WERI-Rb-1 (cell line): Measurements from ENCODE around the gene RUSF1.
"Not testable (repeated sequence)": the region's sequence is repeated elsewhere in the genome, so short reads cannot be mapped to it uniquely, and the experiment has no call there.

Source experiments
- DNase-seq: peaks from one replicate; pipeline ENCODE4 v3.0.0-alpha.2; 2020
- H3K27ac ChIP-seq: fragments of 250-450 bp; sonication (Bioruptor Pico); 2 replicates; pipeline ENCODE4 v1.5.1; 2020; ENCODE audit warnings: mild to moderate bottlenecking, moderate library complexity
- H3K27me3 ChIP-seq: fragments of 250-450 bp; sonication (Bioruptor Pico); 2 replicates; pipeline ENCODE4 v1.5.1; 2021; ENCODE audit warnings: mild to moderate bottlenecking, low read depth, moderate library complexity; ENCODE audit not compliant: insufficient read depth, severe bottlenecking
- H3K36me3 ChIP-seq: fragments of 250-450 bp; sonication (Bioruptor Pico); 2 replicates; pipeline ENCODE4 v1.5.1; 2020; ENCODE audit warnings: mild to moderate bottlenecking, moderate library complexity
- H3K4me3 ChIP-seq: 2 replicates; pipeline ENCODE4 v1.5.1; 2011; ENCODE audit warnings: low read depth, mild to moderate bottlenecking, control low read depth, low read length
- H3K9me3 ChIP-seq: fragments of 250-450 bp; sonication (Bioruptor Pico); 2 replicates; pipeline ENCODE4 v1.5.1; 2021; ENCODE audit warnings: mild to moderate bottlenecking, moderate library complexity; ENCODE audit not compliant: severe bottlenecking
- CTCF ChIP-seq: IDR thresholded peaks from 2 replicates; pipeline ENCODE4 v1.5.1; 2011; ENCODE audit warnings: low read depth, mild to moderate bottlenecking, control low read depth, inconsistent platforms, low read length

The RUSF1 gene

DNA sequence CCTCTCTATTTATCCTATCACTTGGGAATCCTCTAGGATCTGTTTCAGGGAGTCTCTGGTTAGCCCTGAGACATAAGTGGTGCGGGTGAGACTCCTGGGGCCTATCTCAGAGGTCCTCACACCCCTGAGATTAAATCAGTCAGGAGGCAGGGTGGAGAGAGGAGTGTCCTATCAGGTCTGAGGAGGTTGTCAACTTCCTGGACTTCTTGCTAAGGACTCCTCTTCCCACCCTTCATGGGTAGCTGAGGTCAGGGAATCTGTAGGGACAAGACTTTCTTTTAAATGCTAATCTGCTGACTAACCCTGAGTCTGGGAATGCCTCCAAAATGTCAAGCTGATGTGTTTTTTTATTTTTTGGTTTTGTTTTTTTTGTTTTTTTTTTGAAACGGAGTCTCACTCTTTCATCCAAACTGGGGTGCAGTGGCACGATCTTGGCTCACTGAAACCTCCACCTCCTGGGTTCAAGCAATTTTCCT lies 55.5 kb downstream of the RUSF1 start:
- H3K36me3 ChIP-seq = 0 out of 2 replicates have a peak, but pooled peaks cover 3% of the 10 kb centered on the region
- H3K9me3 ChIP-seq = no peaks in the 10 kb centered on the region
- DNase-seq = no peak
- H3K27ac ChIP-seq = no peak overlapping the region
- H3K4me3 ChIP-seq = no peak overlapping the region
- H3K27me3 ChIP-seq = no peaks in the 10 kb centered on the region
- TF ChIP-seq CTCF = no peak

- peak; percentile 95 for DNase-seq
Observed at GRCh38 chr16:31451681-31452351, 56.4 kb downstream of the RUSF1 start.

DNA sequence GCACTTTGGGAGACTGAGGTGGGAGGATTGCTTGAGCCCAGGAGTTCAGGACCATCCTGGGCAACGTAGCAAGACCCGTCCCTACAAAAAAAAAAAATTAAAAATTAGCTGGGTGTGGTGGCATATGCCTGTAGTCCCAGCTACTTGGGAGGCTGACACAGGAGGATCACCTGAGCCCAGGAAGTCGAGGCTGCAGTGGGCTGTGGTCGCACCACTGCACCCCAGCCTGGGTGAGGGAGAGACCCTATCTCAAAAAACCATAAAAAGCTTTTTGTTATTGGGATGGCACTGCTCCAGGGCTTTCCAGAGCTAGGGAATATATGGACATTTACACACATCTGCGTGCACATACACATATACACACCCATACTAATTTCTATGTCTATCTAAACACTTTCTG lies 57.0 kb downstream of the RUSF1 start:
- no peak overlapping the region for H3K4me3 ChIP-seq
- no peaks in the 10 kb centered on the region for H3K9me3 ChIP-seq
- DNase-seq = no peak
- peak overlapping the region; percentile 39 for H3K27ac ChIP-seq
- no peak for TF ChIP-seq CTCF
- H3K36me3 ChIP-seq = no peaks in the 10 kb centered on the region
- H3K27me3 ChIP-seq = no peaks in the 10 kb centered on the region

More at GRCh38 chr16:31451681-31452351, 56.4 kb downstream of the RUSF1 start:
- H3K27ac ChIP-seq = peak overlapping the region; percentile 39
- peak; percentile 71 for TF ChIP-seq CTCF
- H3K36me3 ChIP-seq = no peaks in the 10 kb centered on the region
- no peaks in the 10 kb centered on the region for H3K9me3 ChIP-seq
- no peaks in the 10 kb centered on the region for H3K27me3 ChIP-seq
- H3K4me3 ChIP-seq = no peak overlapping the region

DNA sequence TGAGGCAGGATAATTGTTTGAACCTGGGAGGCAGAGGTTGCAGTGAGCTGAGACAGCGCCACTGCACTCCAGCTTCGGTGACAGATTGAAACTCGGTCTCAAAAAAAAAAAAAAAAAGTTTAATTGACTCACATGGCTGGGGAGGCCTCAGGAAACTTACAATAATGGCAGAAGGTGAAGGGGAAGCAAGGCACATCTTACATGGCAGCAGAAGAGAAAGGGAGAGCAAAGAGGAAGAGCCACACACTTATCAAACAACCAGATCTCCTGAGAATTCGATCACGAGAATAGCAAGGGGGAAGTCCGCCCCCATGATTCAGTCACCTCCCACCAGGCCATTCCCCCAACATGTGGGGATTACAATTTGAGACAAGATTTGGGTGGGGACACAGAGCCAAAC lies 62.3 kb downstream of the RUSF1 start:
- H3K27me3 ChIP-seq, H3K4me3 ChIP-seq, H3K9me3 ChIP-seq, H3K27ac ChIP-seq, H3K36me3 ChIP-seq, DNase-seq: not testable (repeated sequence)

DNA sequence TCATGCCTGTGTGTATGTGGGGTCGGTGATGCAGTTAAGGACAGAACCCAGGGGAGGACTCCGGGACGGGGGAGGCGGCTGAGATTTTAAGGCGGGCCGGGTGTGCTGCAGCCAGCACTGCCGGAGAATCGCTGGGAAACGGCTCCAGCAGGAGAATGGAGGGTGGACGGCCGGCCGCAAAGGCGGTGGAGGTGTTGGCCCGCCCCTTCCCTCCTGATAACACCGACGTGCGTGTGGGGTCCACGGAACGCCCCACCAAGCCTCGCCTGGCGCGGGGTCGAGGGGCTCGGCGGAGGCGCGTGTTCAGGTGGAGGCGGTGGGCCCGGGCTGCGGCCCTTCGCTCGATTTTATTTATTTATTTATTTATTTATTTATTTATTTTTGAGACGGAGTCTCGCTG lies 66.2 kb downstream of the RUSF1 start:
- H3K27me3 ChIP-seq = no peaks in the 10 kb centered on the region
- H3K27ac ChIP-seq = no peak overlapping the region; the same call in none of the 2 replicates
- no peak for DNase-seq
- H3K4me3 ChIP-seq = peak overlapping the region; percentile 52
- TF ChIP-seq CTCF = no peak
- H3K36me3 ChIP-seq = no peaks in the 10 kb centered on the region
- no peaks in the 10 kb centered on the region for H3K9me3 ChIP-seq

DNA sequence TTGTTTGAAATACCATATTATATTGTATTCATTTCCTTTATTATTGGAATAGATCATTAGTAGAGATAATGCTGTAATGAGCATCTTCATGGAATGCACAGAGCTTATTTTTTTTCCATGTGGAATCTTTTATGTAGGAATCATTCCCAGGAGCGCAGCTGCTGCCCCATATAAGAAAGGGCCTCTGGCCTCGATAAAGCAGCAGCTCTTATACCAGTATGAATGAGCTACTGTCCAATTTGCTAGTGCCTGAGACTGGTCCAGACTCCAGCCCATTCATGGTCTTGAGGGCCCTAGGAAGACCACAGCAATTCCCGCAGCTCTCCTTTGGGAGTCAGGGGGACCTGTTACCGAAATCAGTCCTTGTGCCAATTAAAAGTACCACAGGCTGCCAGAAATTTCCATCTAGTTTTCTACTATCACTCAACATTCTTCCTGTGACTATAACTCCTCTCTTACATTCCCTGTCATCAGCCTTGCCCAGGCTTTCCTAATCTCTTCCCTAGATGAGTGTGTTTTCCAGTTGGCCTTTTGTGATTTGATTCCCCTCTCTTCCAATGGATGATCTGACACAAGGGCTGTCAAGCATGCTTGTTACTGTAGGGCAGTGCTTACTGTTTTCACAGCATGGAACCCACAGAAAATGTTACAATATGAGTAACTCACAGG lies 67.5 kb downstream of the RUSF1 start:
- DNase-seq = no peak
- H3K4me3 ChIP-seq = no peak overlapping the region
- TF ChIP-seq CTCF = no peak
- H3K27me3 ChIP-seq = no peaks in the 10 kb centered on the region
- no peaks in the 10 kb centered on the region for H3K9me3 ChIP-seq
- no peak overlapping the region for H3K27ac ChIP-seq
- no peaks in the 10 kb centered on the region for H3K36me3 ChIP-seq
